GM18526 (cell line): Measurements from ENCODE around the gene ARL3.

Experiments
- POLR2A ChIP-seq: IDR thresholded peaks from 3 replicates; pipeline ENCODE4 v1.6.1; 2011; ENCODE audit not compliant: insufficient read length; ENCODE audit errors: extremely low read depth

ARL3 gene

DNA sequence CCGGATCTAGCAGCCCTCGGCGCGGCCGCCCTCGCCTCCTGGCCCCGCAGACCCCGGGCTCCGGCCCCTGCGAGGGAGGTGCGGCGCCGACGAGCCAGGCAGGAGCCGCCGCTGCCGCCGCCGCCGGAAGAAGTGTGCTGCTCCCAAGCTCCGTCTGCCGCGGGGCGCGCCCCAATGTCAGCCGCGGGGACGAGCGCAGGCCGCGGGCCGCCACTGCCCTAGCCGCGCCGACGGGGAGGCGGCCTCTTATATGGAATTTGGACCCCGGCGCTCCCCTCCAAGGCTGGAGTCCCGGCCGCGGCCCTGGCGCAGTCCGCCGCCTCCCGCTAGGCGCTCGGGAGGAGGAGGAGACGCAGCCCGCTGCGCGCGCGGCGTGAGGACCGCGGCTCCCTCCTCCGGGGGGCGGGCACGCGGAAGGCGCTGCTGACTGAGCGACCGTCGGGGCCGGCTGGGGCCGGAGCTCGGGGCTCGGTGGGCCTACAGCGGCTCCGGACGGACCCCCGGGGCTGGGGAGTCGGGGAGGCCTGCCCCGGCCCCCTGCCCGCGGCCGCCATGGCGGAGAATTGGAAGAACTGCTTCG lies 70.0 kb downstream of the ARL3 start, which contains the start of gene TRIM8:
TSS of gene TRIM8 (plus strand) at position 414 of the 580 bp plus-strand sequence. CDS start at position 553, 139 bp downstream.
- TF ChIP-seq POLR2A = no peak

DNA sequence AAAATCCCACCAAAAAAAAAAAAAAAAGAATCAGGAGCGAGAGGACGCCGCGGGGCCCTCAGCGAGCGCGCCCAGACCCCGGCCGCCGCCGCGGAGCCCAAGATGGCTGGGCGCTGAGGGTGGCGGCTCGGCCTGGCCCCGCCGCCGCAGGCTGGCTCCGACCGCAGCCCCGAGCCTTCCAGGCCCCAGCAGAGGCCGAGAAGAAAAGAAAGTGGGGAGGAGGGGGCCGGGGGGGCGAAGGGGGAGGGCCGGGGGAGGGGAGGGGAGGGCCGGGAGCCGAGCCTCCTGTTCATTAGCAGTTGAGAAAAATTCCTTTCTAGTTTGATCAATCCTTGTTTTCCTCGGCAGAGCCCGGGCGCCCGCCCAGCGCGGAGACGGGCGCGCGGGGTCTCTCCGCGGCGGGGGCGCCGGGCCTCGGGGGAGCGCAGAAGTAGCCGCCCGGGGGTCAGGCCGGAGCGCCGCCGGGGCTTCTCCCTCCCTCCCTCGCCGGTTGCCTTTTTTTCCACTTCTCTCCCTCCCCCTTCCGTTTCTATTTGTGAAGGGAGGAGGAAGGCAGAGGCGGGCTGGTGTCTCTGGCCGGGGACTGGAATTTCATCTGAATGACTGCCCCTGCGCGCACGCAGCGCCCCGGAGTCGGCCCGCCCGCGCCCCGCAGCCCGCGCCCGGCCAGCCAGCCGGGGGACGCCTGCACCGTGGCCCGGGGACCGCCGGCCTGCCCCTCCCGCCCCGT lies 70.7 kb downstream of the ARL3 start:
- TF ChIP-seq POLR2A = no peak

DNA sequence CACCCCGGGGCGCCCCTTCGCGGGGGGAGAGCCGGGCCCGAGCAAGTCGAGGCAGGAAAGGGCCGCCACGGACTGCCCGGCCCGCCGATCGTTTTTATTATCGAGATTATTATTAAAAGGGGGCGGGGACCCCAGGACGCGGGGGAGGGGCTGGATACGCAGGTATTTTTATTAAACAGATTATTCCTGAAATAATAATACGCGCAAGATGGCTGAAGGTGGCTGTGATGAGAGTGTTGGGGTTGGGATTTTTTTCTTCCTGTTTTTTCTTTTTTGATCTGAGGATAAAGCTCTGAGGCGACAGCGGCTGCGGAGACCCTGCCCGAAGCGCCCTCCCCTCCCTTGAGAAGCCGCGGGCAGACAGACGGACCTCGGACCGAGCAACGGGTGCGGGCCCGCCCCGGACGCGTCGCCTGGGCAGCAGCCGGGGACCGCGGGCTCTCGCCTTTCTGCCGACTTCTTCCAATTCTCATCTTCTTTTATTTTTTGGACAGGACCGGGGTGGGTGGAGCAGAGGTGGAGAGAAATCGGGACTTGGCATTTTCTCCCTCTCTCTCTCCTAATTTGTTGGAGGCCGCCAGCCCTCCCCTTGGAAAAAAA lies 71.4 kb downstream of the ARL3 start:
- no peak for TF ChIP-seq POLR2A

DNA sequence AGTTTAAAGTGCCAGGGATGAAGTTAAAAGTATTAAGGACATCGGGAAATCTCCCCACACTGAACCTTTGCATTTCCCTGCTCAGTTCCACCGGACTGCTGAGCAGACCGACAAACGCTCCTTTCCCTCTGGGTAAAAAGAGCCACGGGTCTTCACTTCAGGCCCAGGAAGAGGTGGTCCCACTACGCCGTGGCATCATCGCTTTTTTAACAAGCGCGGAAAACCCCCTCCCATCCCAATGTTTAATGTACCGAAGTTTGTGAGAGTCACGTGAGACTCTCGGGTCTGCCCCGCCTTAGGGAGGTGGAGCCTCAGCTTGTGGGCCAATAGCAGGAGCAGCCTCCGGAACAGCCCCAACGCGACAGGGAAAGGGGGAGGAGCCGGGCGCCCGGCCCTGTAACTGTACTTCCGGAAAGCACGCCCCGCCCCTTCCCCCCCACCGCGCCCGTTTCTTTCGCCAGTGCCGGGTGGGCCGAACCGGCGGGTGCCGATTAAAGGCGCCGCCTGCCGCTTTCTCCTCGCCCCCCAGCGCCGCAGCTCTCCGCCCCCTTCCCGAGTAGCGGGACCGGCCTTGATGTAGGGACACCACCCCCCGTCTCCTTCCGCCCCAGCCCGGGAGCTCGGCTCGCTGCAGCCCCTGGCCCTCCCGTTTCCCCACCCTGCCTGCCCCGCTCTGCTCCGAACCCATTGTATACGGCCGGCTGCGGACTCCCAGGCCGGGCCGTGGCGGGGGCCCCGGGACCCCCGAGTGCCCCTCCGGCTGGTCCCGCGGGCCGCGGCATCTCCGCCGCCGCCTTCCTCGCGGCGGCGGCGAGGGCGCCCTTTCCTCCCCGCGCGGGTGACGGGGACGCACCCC lies 72.1 kb downstream of the ARL3 start:
- peak; percentile 58 for TF ChIP-seq POLR2A

DNA sequence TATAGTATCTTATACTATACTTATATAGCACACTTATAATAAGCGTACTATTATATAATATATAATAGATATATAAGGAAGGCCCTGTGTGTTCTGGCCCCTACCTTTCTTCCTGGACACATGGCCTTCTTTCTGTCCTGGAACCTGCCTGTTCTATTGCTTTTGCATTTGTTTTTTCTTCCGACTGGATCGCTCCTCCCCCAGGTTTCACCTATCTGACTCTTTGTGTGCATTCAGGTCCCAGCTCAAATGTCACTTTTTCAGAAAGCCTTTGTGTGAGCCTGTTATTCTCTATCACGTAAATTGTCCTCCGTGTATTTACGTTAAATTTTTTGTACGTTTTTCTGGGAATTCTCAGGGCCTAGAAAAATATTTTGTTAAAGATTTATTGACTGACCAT lies 72.8 kb downstream of the ARL3 start:
- TF ChIP-seq POLR2A = no peak

DNA sequence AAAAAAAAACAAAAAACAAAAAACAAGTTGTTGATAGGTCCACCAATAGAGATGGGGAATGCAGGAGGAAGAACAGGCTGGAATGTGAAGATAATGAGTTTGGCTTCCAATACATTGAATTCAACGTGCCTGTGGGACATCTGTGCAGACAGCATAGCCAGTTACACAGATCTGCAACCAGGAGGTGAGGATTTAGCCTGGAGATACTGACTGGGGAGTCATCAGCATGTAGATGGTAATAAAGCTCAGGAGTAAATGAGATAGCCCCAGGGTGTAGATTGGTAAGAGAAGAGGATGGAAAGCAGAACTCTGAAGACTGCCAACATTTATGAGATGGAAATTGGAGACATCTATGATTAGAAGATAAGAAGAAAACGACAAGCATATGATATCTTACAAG lies 74.7 kb downstream of the ARL3 start:
- TF ChIP-seq POLR2A = no peak

DNA sequence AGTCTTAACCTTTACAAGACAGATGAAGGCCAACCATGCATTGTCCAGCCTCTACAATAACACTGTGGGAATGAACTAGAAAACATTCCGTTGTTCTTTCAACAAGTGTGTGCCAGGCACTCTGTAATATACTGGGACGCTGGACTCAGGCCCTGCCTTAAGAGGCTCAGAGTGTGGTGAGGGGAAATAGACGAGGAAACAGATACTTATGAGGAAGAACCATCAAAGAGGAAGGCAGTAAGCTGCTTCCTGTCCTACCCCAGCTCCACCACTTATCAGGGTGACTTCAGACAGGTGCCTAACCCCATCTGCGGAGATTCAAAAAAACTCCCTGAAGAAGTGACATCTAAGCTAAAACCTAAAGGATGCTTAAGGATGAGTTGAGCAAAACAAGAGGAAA lies 78.8 kb downstream of the ARL3 start:
- no peak for TF ChIP-seq POLR2A

DNA sequence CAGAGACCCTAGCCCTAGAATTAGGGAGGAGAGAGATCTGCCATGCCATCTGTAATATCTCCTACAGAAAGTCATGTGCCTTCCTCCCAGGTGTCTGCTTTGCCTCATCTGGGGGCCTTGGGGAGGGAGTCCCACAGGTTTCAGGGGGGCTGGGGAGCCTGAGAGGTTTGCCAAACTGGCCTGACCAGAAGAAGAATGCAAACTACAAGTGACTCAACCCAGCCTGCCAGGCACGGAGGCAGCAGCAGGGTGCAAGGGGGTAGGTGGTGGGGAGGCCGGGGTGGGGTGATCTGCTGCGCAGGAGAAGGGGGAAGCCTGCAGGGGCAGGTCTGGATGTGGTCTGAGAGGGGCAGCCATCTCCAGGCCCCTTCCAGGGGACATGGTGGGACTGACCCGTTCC lies 79.5 kb downstream of the ARL3 start:
- TF ChIP-seq POLR2A = no peak

DNA sequence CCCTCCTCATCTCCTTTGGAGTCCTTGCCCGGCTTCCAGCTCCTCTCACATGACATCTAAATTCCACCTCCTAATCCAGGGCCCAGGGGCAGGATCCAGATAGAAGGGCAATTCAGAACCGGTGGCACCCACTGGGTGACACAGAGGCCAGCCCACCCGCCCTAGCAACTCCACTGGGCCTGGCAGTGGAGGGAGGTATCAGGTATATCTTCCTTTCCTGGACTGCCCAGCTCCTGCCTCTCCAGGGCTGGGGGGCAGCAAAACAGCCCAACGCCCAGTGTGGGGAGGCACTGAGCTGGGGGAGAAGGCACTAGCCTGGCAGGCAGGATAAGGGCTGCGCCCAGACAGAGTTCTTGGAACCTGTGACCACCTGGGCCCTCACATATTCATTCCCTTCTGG lies 80.3 kb downstream of the ARL3 start:
- no peak for TF ChIP-seq POLR2A

DNA sequence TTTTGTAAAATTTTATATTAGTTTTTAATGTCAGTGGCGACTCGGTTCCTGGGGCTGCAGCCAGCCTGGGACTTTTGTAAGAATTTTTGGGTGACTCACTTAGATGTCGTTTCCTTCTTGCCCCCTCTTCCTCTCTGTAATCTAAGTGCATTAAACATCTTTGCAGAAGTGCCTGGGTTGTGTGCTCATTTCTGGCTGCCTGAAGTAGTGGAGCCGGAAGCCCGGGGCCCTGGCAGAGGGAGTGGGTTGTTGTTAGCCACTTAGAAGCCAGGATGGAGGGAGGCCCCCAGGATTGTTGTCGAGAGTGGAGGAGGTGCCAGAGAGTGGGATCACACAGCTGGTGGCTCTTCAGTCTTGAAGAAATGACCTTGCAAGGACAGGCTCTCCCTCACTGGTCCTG lies 80.9 kb downstream of the ARL3 start:
- TF ChIP-seq POLR2A = no peak

DNA sequence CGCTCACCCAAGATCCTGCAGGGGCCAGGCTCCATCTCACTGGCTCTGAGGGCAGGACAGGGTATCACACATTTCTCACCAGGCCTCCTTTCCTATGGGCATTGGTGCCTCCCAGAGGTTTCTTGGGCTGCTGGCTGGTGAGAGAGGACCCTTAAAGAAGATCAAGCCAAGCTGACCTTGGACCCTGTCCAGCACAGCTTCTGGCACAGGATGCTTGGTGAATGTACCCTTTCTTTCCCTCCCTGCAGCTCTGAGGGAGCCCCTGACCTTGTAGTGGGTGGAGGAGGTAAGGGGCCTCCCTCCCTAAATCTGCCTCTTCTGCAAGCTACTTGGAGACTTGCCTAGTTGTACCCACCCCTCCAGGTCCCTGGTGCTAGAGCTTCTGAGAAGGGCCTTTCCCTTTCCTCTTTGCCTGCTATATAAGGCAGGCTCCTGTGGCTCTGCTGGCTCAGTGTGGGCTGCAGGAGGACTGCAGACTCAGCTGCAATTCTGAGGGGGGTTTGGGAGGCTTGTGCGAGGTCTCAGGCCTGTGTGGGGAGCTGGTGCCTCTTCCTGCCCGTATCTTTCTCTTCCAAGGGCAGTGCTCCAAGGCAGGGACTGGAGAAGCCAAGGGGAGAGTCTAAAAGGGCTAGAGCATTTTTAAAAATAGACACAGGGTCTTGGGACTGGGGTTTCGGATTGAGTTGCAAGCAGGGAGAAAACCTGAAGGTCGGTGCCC lies 81.6 kb downstream of the ARL3 start:
- no peak for TF ChIP-seq POLR2A

DNA sequence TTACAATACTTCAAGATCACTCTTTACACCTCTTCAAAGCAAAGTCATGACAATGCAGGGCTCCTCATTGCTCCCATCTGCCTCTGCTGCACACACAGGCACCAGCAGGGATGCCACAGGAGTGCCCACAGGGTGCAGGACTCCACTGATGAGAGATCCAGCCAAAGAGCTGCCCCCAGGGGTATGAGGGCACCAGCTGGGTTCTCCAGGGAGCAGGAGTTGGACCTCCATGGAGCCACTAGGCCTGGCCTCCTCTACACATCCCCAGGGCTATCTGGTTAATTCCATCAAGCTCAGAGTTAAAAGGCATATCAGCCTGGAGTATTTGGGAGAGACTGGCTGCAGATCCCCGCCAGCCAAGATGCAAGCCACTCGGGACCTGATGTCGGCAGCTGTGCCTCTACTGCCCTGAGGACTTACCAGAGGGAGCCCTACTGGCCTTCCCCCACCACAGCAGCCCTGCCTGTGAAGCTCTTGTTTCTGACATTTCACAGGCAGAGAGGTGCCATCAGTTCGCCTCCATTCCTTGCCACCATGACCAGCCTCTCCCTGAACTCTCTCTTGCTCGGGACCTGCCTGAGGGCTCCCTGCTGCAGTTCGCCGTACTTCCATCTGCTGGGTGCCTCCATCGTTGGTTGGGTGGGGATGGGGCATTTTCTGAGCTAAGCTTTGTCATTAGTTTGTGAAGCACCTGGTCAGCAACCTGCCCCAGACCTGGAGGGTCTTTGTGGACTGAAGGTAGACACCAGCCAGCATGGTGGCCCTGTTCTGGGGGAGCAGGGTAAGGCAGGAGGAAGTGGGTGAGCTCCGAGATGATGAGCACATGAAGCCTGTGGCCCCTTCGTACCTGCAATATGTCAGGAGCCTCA lies 82.4 kb downstream of the ARL3 start:
- TF ChIP-seq POLR2A = no peak

DNA sequence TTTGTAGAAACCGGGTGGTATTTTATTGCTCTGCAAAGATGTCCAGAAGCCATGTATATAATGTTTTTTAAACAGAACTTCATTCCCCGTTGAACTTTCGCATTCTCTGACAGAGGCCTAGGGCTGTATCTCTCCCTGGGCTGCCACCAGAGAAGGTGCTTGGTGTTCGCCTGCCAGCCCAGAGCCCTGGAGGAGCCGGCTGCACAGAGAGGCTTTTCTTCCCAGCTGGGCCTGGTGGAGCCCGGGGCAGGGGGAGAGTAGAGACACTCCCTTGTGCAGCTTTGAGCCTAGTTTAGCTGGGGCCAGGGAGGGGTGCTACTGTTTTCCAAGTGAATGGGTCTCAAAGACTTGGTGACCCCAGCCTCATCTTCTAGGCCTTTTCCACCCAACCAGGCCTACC lies 83.5 kb downstream of the ARL3 start:
- no peak for TF ChIP-seq POLR2A
